NCI-H2227 (cell line): Measurements from ENCODE around the gene PNMA5.

Source experiments
- DNase-seq: peaks from one replicate; lab custom pipeline; 2025; ENCODE audit not compliant: unreplicated experiment; lab: John Stamatoyannopoulos, UW

PNMA5 gene

DNA sequence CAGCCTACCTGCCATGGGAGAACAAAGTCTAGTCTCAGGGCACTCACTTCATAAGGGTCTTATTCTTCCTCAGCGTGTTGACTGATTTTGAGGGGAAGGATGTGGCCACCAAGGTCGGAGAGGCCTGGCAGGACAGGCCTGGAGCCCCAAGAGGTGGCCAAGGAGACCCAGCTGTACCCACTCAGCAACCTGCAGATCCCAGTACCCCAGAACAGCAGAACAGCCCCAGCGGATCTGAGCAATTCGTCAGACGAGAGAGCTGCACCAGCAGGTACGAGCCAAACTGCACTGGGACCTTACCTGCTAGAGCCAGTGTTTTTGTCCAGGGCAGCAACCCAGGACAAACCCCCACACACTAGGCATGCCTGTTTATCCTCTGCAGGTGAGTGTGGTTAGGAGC is 34.3 kb downstream of the PNMA5 start:
- DNase-seq = no peak

DNA sequence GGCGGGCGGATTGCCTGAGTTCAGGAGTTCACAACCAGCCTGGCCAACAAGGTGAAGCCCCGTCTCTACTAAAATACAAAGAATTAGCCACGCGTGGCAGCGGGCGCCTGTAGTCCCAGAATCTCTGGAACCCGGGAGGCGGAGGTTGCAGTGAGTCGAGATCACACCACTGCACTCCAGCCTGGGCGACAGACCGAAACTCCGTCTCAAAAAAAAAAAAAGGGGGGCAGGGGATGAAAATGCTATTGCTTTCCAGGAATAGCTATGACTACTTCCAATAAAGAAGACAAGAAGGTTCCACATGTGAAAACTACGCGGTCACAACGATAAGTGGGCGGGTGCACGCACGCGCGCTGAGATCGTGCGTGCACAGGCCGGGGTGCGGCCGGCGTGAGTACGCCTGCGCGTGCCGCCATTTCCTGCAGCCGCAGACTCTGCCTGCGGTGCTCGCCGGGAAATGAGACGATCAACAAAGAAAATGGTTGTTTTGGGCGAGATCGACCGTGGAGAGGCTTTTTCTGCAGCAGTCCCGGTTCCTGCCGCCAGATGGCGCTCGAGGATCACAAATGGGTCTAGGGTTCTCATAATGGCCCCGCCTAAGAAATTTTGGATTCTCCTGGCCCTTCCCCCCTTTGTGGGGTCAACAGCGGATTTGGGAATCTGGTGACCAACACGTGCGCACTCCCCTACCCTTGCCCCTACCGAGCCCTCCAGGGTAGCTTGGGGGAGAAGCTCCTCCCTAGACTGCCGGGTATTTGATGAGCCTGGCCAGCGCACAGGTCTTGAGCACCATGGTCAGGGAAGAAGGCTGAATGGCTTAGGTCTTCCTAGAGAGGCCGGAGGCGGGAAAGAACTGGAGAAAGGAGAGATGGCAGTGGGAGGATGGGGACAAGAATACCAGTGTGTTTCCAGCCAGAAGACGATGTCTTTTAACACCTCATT is 35.1 kb downstream of the PNMA5 start:
- DNase-seq = peak; percentile 94

DNA sequence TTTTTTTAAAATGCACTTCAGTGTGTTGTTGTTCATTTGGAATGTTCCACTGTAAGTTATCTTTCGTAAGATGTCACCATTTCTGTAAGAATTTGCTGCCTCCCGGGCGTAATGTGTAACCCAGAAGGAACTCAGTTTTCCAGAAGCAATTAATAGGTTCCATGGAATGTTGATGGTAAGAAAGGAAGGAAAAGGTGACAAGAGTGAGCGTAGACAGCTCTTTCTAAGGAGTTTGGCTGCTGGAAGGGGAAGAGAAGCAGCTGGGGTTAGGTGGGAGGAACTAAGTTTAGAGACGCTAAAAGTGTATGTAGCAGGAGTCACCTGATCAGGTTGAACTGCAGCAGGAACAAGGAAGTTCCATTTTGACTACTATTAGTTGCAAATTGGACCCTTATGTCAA is 35.9 kb downstream of the PNMA5 start:
- DNase-seq = no peak

DNA sequence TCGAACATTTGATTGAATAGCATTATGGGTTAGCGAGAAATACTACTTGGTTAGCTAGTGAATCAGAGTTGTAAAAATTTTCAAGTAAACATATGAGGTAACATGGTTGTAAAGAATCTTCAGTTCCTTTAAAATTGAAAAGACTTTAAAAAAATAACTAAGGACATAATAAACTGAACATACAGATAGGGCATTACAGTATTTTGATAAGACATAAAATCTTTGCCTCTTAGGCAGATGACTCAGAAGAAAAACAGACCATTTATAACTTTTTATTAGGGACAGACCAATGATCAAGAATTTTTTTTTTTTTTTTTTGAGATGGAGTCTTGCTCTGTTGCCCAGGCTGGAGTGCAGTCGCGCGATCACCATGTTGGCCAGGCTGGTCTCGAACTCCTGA is 43.1 kb downstream of the PNMA5 start:
- DNase-seq = no peak

DNA sequence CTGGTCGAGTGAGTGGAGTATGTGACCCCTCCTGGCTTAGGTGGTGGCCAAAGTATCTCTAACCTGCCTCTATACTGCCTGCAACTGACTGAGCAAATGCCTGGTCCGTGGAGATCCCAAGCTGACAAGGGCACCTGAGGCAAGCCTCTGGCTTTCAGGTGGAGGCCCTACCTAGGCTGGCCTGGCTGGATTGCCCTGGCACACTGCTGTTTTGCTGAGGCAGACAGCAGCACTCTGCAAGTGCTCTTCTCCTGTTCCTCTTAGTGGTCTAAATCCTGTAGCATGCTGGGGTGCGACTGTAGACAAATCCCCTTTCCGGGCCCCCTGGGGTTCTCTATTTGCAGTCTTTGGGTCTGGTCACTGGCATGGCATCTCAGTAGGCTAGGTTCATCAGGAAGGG is 44.8 kb downstream of the PNMA5 start:
- no peak for DNase-seq

DNA sequence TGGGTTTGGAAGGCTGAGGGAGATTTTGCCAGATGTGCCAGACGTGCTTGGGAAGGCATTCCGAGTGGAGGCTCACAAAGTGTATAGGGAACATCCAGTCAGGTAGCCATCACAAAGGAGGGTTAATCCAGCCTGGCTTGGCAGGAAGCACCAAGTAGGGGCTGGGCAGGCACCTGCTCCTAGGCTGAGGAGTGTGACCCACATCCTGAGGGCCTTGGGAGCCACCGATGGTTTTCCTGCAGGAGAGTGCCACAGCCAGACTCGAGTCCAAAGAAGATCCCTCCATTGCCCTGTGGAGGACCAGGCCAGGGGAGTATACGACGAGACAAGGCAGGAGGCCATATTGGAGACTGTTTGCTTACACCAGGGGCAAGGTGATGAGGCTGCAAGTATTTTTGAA is 47.2 kb downstream of the PNMA5 start:
- DNase-seq = no peak

DNA sequence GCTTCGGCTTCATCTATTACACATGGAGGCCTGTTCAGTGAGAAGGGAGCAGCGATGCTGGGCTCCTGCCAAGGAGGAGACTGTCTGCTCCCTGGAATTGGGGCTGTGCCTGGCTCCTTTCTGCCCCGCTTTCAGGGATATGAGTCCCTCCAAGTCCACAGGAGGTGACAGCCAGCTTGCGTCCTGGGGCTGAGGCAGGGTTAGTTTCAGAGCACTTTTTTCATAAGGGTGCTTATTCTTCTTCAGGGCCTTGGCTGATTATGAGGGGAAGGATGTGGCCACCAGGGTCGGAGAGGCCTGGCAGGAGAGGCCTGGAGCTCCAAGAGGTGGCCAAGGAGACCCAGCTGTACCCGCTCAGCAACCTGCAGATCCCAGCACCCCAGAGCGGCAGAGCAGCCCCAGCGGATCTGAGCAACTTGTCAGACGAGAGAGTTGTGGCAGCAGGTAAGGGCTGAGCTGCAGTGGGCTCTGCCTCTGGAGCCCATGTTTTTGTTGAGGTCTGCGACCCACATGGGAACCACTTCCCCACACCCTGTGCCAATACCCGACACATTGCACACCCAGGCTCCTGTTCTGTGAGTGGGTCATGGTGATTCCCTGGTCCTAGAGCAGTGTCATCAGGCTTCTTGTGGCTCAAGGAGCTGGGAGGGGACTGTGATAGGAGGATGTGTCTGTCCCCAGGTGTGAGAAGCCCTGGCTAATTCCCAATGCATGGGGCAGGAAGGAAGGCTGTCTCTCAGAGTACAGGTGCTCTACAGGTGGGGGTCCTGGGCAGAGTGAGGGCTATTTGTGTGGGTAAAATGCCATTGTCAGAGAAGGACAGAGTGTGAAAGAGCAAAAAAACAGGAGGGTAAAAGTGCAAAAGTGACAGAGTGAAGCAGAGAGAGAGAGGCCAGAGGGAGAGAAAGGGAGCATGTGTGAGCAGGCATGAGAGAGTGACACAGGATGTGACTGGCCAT is 48.6 kb downstream of the PNMA5 start:
- DNase-seq = no peak

DNA sequence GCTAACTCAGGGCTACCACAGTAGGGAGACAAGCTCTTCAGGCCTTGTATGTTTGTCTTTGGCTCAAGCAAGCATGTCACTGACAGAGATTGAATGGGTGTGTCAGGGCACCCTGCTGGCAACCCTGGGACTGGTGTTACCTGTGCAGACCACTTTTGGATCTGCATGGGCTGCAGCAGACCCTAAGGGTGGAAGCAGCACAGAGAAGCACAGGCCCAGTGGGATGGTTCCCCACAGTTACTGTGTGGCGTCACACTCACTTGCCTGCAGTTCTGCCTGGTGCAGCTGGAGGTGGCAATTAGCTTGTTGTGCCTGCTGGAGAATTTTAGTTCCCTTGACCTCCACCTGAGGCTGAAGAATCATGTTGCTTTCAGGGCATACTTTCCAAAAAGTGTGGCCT is 50.1 kb downstream of the PNMA5 start:
- no peak for DNase-seq

DNA sequence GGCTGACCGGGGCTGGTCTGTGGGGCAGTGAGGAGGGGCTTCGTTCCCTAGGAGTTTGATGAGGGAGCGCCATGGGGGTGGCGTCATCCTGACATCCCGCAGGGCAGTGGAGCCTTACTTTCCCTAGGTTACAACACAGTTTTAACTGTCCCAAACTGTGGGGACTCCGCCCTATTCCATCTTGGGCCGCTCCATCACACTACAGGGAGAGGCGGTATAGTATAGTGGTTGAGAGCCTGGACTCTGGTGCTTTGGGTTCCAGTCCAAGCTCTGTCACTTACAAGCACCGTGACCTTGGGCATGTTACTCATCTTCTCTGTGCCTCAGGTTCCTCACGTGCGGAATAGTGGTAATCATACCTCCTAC is 51.9 kb downstream of the PNMA5 start:
- DNase-seq = no peak

DNA sequence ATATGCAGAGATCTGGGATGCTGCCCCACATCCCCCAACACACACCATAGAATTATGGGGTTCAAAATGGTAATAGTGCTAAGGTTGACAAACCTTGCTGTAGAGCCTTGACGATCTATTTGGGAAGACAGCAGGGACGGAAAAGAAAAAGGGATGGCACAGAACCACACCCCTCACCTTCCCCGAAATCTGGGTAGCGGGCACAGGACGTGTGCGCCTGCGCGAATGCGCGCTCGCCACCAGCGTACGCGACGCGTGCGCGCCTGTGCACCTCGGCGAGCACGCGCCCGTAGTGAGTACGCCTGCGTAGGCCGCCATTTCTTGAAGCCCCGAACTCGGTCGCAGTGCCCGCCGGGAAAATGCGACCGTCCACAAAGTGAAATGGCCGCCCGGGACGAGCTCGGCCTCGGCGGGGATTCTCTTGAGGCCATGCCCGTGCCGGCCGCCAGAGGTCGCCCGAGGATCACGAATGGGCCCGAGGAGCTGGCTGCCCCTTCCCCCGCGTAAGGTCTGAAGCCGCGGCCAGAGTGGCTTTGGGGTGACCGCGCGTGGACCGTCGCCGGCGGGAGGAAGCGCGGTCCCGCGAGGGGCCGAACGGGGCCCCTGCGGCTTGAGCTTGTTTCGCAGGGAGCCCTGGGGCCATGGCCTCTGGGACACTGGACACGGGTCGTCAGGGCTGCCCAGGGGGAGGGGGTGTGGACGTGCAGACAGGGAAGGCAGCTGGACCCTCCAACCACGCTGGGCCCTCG is 52.4 kb downstream of the PNMA5 start:
- peak; percentile 97 for DNase-seq
